GM08714 (cell line): ENCODE results near the gene CROCC2.

Experiments
- H3K4me3 ChIP-seq: fragments of 200-500 bp; sonication (Bioruptor generic); 2 replicates; pipeline ENCODE4 v1.5.1; 2014; ENCODE audit warnings: mild to moderate bottlenecking, low read length, inconsistent platforms
- ZNF274 ChIP-seq: IDR thresholded peaks from 2 replicates; pipeline ENCODE4 v1.6.1; 2012; ENCODE audit warnings: mild to moderate bottlenecking, low read depth, low read length

CROCC2 gene

GRCh38 chr2:240884745-240885144 lies 21.4 kb upstream of the CROCC2 start:
- no peak for TF ChIP-seq ZNF274
- H3K4me3 ChIP-seq: no peak overlapping the region

DNA sequence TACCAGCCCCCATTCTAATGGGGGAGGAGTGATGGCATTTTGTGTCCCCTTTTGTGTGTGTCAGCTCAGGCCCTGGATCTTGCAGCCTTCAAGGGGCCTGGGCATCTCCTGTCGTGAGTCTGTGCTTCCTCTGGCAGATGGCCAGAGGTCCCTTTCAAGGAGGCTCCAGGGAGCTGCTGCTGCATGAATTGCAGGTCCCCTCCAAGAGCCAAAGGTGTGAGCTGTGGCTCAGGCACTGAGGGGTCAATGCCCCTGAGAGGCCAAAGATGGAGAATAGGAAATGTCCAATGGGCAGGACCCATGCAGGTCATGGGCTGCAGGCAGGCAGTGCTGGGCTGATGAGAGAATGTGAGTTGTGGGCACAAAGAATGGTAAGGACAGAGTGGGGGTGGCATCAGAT lies 20.6 kb upstream of the CROCC2 start:
- TF ChIP-seq ZNF274: no peak
- H3K4me3 ChIP-seq: no peak overlapping the region

GRCh38 chr2:240886023-240886565 lies 20.0 kb upstream of the CROCC2 start:
- TF ChIP-seq ZNF274: no peak
- no peak overlapping the region for H3K4me3 ChIP-seq

DNA sequence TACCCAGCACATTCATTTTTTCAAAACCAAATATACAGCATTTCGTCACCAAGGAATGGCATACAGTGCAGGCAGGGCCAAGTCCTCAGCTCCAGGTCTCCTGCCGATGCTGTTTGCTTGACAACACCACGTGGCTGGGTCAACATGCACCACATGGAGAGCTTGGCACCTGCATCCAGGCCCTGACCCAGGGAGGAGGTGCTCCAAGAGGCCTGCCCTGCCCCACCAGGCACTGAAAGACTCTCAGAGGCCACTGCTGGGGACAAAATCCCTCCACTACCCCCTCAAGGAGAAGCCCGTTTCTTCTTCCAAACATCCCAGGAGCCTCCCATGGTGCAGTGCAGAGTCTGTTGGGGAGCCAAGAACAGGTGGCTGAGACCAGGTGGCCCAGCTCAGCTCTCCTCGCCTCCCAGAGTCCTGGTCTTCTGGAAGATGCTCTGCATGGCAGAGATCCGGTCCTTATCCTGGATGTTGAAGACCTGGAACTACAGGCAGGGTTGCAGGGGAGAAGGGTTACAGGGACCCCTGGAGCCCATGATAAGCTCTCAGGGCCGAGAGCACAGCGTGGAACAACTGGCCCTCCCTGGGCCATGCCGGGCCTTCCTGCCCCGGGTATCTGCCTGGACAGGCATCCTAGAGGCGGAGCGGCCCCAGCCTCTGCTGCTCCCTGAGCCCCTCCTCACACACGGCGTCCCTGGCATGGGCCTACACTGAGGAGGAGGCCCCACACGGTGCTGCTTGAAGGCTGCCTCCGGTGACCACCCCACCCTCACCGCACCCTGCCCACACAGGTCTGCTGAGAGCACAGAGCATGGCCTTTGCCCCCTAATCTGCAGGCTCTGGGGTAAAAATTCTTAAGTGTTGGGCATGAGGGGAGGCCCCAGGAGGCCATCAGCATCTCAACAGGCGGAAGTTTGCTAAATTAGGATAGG lies 19.2 kb upstream of the CROCC2 start:
- no peak for TF ChIP-seq ZNF274

GRCh38 chr2:240887631-240888030 lies 18.5 kb upstream of the CROCC2 start:
- no peak for TF ChIP-seq ZNF274
- H3K4me3 ChIP-seq: no peak overlapping the region

More for the DNA sequence above, 19.2 kb upstream of the CROCC2 start:
- no peak overlapping the region for H3K4me3 ChIP-seq

- no peak overlapping the region for H3K4me3 ChIP-seq
These were observed 17.8 kb upstream of the CROCC2 start for GRCh38 chr2:240888130-240888889.

GRCh38 chr2:240888890-240889573 lies 17.1 kb upstream of the CROCC2 start:
- no peak for TF ChIP-seq ZNF274

More at GRCh38 chr2:240888130-240888889, 17.8 kb upstream of the CROCC2 start:
- no peak for TF ChIP-seq ZNF274

GRCh38 chr2:240889601-240890560 lies 16.3 kb upstream of the CROCC2 start:
- TF ChIP-seq ZNF274: no peak
- H3K4me3 ChIP-seq: no peak overlapping the region

More at GRCh38 chr2:240888890-240889573, 17.1 kb upstream of the CROCC2 start:
- no peak overlapping the region for H3K4me3 ChIP-seq

- no peak overlapping the region for H3K4me3 ChIP-seq
These were observed 15.4 kb upstream of the CROCC2 start for GRCh38 chr2:240890691-240891090.

DNA sequence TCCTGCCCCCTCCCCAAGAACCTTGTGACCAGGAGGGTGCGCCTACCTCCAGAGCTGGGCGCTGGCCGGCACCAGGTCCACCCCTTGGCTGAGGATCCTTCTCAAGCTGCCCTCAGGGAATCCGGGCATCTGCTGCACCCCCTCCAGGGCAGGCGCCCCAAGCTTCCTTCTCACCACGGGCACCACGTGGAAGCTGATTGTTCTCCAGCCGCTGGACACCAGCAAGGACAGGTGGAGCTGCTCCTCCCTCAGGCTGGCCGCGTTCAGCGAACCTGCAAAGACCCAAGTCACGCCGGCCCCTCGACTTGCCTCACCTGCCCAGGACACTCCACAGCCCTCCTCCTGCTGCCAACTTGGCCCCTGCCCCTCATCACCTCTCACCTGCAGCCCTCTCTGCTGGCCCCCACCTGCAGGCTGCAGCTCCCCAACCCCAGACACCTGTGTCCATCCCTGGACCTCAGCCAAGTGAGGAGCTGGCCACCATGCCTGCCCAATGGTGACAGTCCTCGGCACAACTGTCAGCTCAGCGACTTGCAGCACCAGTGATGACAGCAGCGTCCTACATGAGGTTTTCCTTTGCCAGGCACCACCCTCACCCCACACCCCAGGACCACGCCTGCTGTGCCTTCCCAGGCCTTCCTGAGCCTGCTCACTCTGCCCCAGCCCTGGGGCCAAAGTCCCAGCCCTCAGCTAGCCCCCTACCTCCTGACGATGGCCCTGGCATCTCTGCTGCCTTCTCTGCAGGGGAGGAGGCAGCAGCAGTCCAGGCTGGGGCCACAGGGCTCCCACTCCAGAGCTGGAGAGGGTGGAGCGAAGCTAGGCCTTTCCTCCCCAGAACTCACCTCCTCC lies 14.4 kb upstream of the CROCC2 start:
- no peak overlapping the region for H3K4me3 ChIP-seq
- TF ChIP-seq ZNF274: no peak

More at GRCh38 chr2:240890691-240891090, 15.4 kb upstream of the CROCC2 start:
- TF ChIP-seq ZNF274: no peak

- TF ChIP-seq ZNF274: no peak
- no peak overlapping the region for H3K4me3 ChIP-seq
These were observed 13.8 kb upstream of the CROCC2 start for GRCh38 chr2:240892356-240892755.

DNA sequence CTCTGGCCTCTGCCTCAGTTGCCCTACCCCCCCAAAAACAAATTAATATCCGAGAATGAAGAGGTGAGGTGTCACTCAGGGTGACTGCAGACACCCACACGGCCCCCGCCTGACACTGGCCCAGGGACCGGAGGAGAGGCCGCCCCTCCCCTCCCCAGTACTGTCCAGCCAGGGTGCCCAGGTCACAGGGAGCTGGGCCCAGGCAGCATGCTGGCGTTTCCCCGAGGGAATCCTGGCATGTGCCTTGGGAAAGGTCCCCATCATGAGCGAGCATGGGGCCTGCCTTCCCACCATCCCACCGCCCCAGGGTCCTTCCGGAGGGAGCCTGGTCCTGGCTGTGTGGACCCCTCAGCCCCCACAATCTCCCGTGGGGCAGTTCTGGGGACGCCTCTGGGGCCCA lies 13.2 kb upstream of the CROCC2 start:
- no peak overlapping the region for H3K4me3 ChIP-seq
- TF ChIP-seq ZNF274: no peak
